Body of pancreas (tissue), 4 donors: ENCODE data around the gene EMC1. TPM values are rescaled to one million over a fixed set of nuclear protein-coding genes. Genes with fewer than 3 reads are reported as not detected.
A peak's percentile ranks its signal among the peaks of the same experiment; 100 is the strongest.

Experiments used
- ATAC-seq: fragments of 150-250 bp; one replicate; pipeline ENCODE4 v1.9.1; 2016
- DNase-seq, 4 donors: peaks; one replicate each; pipeline ENCODE4 v3.0.0-alpha.2; 2019
- H3K27ac ChIP-seq, 4 donors: fragments of 200-600 bp; sonication (generic); 1 replicate in 3 of 4; 2 replicates in 1 of 4; pipeline versions ENCODE4 v1.5.1 to v1.6.1; 2016 to 2019; ENCODE audit warnings: mild to moderate bottlenecking in 1 of 4, mixed read lengths in 1 of 4, moderate library complexity in 1 of 4
- H3K27me3 ChIP-seq, 2 donors: fragments of 200-600 bp; sonication (generic); one replicate each; pipeline ENCODE4 v1.6.0; 2016; ENCODE audit warnings: mild to moderate bottlenecking in 1 of 2
- H3K36me3 ChIP-seq, 2 donors: fragments of 200-600 bp; sonication (generic); replicated peaks in 1 of 2; 2 replicates each; pipeline ENCODE4 v1.5.1; 2016; ENCODE audit warnings: low read depth in 2 of 2; ENCODE audit not compliant: insufficient read depth in 1 of 2
- H3K4me1 ChIP-seq: fragments of 200-600 bp; sonication (generic); one replicate; pipeline ENCODE4 v1.6.0; 2016
- H3K4me3 ChIP-seq, 2 donors: fragments of 200-600 bp; sonication (generic); 1 replicate in 1 of 2; 2 replicates in 1 of 2; pipeline ENCODE4 v1.5.1; 2016 to 2019
- H3K9me3 ChIP-seq, 3 donors: fragments of 200-600 bp; sonication (generic); 1 replicate in 2 of 3; 2 replicates in 1 of 3; pipeline ENCODE4 v1.5.1; 2016
- CTCF ChIP-seq, 7 experiments: fragments of 450-650 bp in 4 of 7; fragments of 200-600 bp in 3 of 7; sonication (generic) in 3 of 7; IDR thresholded peaks; one replicate each; pipeline ENCODE4 v1.5.1; 2016 to 2019; ENCODE audit warnings: antibody characterized with exemption in 7 of 7
- POLR2A ChIP-seq, 3 donors: fragments of 450-650 bp; IDR thresholded peaks; one replicate each; pipeline ENCODE4 v1.6.1; 2016; ENCODE audit warnings: antibody characterized with exemption in 3 of 3, mild to moderate bottlenecking in 2 of 3
- WGBS, 2 donors: methylation state at CpG; one replicate each; pipeline ENCODE4 v1.1.5; 2017; 5-methylcytosine and 5-hydroxymethylcytosine counted together
- intact Hi-C: fragments of 100-400 bp; cut with DNase I; formaldehyde crosslinking; loops from one replicate; pipeline ENCODE4 v1.15.1; 2023
- total RNA-seq, 2 donors: library from RNA; depleted of rRNA; stranded (reverse); fragments of >200 nt; gene quantifications; one replicate each; pipeline ENCODE4 v1.1.0, GENCODE V29; 2016

The EMC1 gene
- total RNA-seq, 2 donors from 2014 or later, result 15.3 to 23.7 TPM

DNA sequence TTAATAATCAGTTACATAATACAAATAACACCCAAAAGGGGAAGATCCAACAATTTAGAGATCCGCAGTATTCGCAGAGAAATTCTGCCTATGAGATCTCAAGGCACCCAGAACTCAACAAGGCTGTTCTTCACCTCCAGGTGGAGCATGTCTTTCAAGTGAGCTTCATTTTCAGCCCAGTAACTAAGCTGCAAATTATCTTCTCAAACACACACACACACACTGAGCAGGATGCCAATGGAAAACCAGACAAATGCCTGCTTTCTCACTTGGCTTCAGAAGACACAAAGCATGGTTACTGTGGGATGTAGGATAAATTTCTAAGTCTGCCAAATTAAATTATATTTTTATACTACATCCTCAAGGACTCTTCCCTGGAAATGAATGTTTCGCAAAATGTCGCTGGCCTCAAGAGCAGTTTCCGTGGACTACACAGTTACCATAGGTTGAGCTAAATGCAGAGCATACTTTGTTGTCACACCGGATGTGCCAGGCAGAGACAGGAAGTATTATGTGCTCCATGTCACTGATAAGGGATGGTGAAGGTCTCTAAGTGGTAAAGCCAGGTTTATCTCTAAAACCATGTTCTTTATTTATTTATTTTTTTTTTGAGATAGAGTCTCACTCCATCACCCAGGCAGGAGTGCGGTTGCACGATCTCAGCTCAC lies 71.6 kb downstream of the EMC1 start:
- Histone ChIP-seq H3K27me3 (no peaks in the 10 kb centered on the region), H3K36me3 (peaks cover 17 to 41% of the 10 kb centered on the region in 2 donors), H3K27ac (no peak overlapping the region), H3K4me3 (no peak overlapping the region), H3K9me3 (no peaks in the 10 kb centered on the region), H3K4me1 (no peaks in the 10 kb centered on the region)
- 78 to 79% methylated on average over 8 of the region's 8 CpGs for WGBS, 2 donors
- intact Hi-C loops, result no loop called here
- DNase-seq, result peak in 2 of 4 donors; percentile 10 to 26
- peak in 6 of 7 experiments; percentile 7 to 39 (median 37) for TF ChIP-seq CTCF (IDR thresholded peaks at IDR 0.05)
- TF ChIP-seq POLR2A (IDR thresholded peaks at IDR 0.05), result no peak
- no peak for ATAC-seq

- H3K27ac ChIP-seq, result no peak overlapping the region
- TF ChIP-seq POLR2A (IDR thresholded peaks at IDR 0.05) (no peak), CTCF (IDR thresholded peaks at IDR 0.05) (no peak)
- no peaks in the 10 kb centered on the region for H3K27me3 ChIP-seq
- intact Hi-C loops, result no loop called here
- H3K4me3 ChIP-seq, result no peak overlapping the region
- no peak for DNase-seq
- H3K36me3 ChIP-seq, result peaks cover 17 to 37% of the 10 kb centered on the region in 2 donors
- ATAC-seq, result no peak
- no peaks in the 10 kb centered on the region for H3K9me3 ChIP-seq
- H3K4me1 ChIP-seq, result no peaks in the 10 kb centered on the region
- WGBS, 2 donors, result 51 to 59% methylated on average over 5 of the region's 5 CpGs
Observed at GRCh38 chr1:19178734-19179398, 72.5 kb downstream of the EMC1 start.

DNA sequence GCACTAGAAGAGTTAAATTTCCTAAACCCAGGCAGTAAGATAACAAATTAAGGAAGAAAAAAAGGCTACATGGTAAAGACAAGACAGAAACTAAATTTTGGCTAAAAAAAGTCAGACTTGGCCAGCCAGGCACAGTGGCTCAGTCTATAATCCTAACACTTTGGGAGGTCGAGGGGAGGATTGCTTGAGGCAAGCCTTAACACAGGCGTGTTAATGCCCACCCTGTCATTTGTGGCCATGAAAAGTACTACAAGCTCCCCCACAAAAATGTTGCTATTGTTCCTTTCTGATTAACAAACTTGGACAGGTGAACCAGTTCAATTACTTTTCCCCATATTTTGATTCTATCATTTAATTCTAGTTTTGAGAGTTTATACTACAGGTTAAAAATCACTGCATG lies 73.5 kb downstream of the EMC1 start:
- peaks cover 24 to 33% of the 10 kb centered on the region in 2 donors for H3K36me3 ChIP-seq
- H3K9me3 ChIP-seq, result no peaks in the 10 kb centered on the region
- H3K4me3 ChIP-seq, result no peak overlapping the region
- intact Hi-C loops, result no loop called here
- WGBS, 2 donors, result 77 to 85% methylated on average over 2 of the region's 2 CpGs
- H3K27ac ChIP-seq, result no peak overlapping the region
- no peak for DNase-seq
- ATAC-seq, result no peak
- no peaks in the 10 kb centered on the region for H3K4me1 ChIP-seq
- no peaks in the 10 kb centered on the region for H3K27me3 ChIP-seq
- TF ChIP-seq CTCF (IDR thresholded peaks at IDR 0.05) (no peak), POLR2A (IDR thresholded peaks at IDR 0.05) (no peak)

DNA sequence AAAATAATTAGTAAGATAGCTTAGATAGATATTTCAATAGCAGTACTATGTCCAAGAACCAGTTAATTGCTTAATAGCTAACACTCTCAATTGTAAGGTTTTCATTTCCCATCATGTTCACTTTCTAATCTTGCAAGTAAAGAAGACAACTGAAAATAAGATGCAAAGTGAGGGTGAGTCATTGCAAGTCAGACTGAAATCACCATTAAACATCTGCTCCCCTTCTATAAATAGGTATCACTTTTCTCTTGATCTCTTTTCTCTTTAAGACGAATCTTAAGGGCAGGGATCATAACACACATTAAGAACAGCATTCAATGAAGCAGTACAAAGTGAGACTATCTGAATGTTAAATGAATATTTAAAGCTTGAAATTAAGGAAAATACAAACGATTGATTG lies 81.7 kb downstream of the EMC1 start:
- 70 to 79% methylated on average over 2 of the region's 2 CpGs for WGBS, 2 donors
- intact Hi-C loops, result no loop called here
- H3K4me3 ChIP-seq, result no peak overlapping the region
- H3K27me3 ChIP-seq, result no peaks in the 10 kb centered on the region
- no peak for TF ChIP-seq CTCF (IDR thresholded peaks at IDR 0.05)
- no peak for DNase-seq
- no peak overlapping the region for H3K27ac ChIP-seq
- no peak for ATAC-seq
- H3K4me1 ChIP-seq, result no peaks in the 10 kb centered on the region
- H3K36me3 ChIP-seq, result peaks cover 12 to 69% of the 10 kb centered on the region in 2 donors
- no peaks in the 10 kb centered on the region for H3K9me3 ChIP-seq
